ENCODE results near the gene SEC11C. TPM values are rescaled to one million over a fixed set of nuclear protein-coding genes. Genes with fewer than 3 reads are reported as not detected.

The SEC11C gene
- total and polyA plus RNA-seq, 2 of the 13 experiments (the other 11 are each of a cell fraction or from before 2014, with no cell fraction given), result 71.9 to 297 TPM

DNA sequence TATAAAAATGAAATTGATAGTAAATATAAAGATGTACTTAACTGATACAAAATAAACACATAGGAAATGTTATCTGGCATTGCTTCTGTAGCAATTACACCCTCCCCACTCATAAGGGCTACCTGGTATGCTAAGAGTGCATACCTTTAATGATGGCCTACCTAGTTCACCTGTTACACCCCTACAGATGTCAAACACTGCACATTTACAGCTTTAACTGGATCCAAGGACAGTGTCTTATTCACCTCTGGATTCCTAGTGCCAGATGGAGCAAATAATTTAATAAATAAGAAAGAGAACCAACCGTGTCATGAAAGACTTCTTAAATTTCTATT lies 15.3 kb upstream of the SEC11C start (continued):
- TF ChIP-seq, protein P1, sequence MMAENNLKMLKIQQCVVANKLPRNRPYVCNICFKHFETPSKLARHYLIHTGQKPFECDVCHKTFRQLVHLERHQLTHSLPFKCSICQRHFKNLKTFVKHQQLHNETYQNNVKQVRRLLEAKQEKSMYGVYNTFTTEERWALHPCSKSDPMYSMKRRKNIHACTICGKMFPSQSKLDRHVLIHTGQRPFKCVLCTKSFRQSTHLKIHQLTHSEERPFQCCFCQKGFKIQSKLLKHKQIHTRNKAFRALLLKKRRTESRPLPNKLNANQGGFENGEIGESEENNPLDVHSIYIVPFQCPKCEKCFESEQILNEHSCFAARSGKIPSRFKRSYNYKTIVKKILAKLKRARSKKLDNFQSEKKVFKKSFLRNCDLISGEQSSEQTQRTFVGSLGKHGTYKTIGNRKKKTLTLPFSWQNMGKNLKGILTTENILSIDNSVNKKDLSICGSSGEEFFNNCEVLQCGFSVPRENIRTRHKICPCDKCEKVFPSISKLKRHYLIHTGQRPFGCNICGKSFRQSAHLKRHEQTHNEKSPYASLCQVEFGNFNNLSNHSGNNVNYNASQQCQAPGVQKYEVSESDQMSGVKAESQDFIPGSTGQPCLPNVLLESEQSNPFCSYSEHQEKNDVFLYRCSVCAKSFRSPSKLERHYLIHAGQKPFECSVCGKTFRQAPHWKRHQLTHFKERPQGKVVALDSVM (CRISPR knock-in tag; IDR thresholded peaks at IDR 0.05), result no peak
- no peak for TF ChIP-seq KAT7 (CRISPR knock-in tag; IDR thresholded peaks at IDR 0.05; ENCODE audit: borderline replicate concordance)
- no peak for TF ChIP-seq RARA (CRISPR knock-in tag; IDR thresholded peaks at IDR 0.05)
- TF ChIP-seq CEBPB (IDR thresholded peaks at IDR 0.05; ENCODE audit: borderline replicate concordance, low read depth, low read length), result no peak

DNA sequence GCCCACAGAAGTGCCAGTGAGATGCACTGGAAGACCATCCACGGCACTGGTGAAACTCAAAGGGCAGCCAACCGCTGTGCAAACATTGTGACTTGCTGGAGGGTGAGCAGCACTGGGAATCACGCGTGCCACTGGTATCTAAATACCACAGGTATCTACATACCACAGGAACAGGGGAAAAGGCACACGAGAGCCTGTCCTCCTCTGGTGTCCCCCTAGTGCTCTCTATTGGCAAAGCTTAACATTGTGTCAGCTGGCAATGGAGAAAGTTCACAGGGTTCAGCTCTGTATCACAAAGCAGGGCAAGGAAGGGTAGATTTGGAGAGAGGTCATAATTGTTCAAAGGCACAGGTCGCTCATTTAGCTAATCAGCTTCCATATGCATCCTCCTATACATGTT lies 12.6 kb upstream of the SEC11C start:
- Histone ChIP-seq H3K36me3 (replicated peaks in 1 of 2; ENCODE audit: control insufficient read depth in 1 of 2, insufficient read depth in 2 of 2, low read length in 2 of 2) (no peaks in the 10 kb centered on the region), H3K9me3 (ENCODE audit: low read length) (no peaks in the 10 kb centered on the region), H3K4me3 (replicated peaks in 1 of 3; ENCODE audit: insufficient read depth in 1 of 3, low read depth in 2 of 3, low read length in 3 of 3) (no peak overlapping the region), H3K27me3 (ENCODE audit: control insufficient read depth in 1 of 2, insufficient read depth in 2 of 2, low read length in 2 of 2) (peaks cover 0 to 8% of the 10 kb centered on the region in 2 experiments; a peak in 1 of 5 replicates), H4K20me1 (ENCODE audit: insufficient read depth, low read length) (no peaks in the 10 kb centered on the region), H2AFZ (ENCODE audit: low read length) (no peak overlapping the region), H3K4me1 (ENCODE audit: insufficient read depth, low read length) (no peaks in the 10 kb centered on the region), H3K4me2 (ENCODE audit: low read depth, low read length) (no peak overlapping the region), H3K79me2 (ENCODE audit: insufficient read depth, low read length) (no peaks in the 10 kb centered on the region), H3K27ac (ENCODE audit: extremely low read length, insufficient read depth, low read length) (no peak overlapping the region), H3K9ac (ENCODE audit: insufficient read depth, low read depth, low read length) (no peak overlapping the region)
- ChIA-PET CTCF (ENCODE audit: low intra/inter-chr PET ratio, low total read pairs) (no interaction called here), POLR2A (no interaction called here)
- DNase-seq (ENCODE audit: low spot score), result no peak
- FAIRE-seq, result no peak
- 0% methylated on average over 4 of the region's 6 CpGs for WGBS (ENCODE audit: low lambda C conversion rate)
- ATAC-seq, result peak; percentile 88
- no TSS peak for BruUV-seq (replicated peaks)
- TF ChIP-seq, protein P2, sequence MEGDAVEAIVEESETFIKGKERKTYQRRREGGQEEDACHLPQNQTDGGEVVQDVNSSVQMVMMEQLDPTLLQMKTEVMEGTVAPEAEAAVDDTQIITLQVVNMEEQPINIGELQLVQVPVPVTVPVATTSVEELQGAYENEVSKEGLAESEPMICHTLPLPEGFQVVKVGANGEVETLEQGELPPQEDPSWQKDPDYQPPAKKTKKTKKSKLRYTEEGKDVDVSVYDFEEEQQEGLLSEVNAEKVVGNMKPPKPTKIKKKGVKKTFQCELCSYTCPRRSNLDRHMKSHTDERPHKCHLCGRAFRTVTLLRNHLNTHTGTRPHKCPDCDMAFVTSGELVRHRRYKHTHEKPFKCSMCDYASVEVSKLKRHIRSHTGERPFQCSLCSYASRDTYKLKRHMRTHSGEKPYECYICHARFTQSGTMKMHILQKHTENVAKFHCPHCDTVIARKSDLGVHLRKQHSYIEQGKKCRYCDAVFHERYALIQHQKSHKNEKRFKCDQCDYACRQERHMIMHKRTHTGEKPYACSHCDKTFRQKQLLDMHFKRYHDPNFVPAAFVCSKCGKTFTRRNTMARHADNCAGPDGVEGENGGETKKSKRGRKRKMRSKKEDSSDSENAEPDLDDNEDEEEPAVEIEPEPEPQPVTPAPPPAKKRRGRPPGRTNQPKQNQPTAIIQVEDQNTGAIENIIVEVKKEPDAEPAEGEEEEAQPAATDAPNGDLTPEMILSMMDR (CRISPR knock-in tag; IDR thresholded peaks at IDR 0.05), result 0 out of 2 replicates have a peak, but pooled peaks have one; percentile 15
- TF ChIP-seq, protein P3, sequence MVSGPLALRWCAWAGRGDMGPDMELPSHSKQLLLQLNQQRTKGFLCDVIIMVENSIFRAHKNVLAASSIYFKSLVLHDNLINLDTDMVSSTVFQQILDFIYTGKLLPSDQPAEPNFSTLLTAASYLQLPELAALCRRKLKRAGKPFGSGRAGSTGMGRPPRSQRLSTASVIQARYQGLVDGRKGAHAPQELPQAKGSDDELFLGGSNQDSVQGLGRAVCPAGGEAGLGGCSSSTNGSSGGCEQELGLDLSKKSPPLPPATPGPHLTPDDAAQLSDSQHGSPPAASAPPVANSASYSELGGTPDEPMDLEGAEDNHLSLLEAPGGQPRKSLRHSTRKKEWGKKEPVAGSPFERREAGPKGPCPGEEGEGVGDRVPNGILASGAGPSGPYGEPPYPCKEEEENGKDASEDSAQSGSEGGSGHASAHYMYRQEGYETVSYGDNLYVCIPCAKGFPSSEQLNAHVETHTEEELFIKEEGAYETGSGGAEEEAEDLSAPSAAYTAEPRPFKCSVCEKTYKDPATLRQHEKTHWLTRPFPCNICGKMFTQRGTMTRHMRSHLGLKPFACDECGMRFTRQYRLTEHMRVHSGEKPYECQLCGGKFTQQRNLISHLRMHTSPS (CRISPR knock-in tag; IDR thresholded peaks at IDR 0.05; ENCODE audit: low read depth), result no peak
- in situ Hi-C loops (cut with HindIII; ENCODE audit: extremely low pct_ligation_motif_present, low pct_unique_long_range_greater_than_20kb) (no loop called here), intact Hi-C loops (cut with micrococcal nuclease; ENCODE audit: unreplicated experiment) (no loop called here)
